HG03342 (cell line): ENCODE data around the gene TMEM267.
A peak's percentile ranks its signal among the peaks of the same experiment; 100 is the strongest.
"Not testable (repeated sequence)": the region's sequence is repeated elsewhere in the genome, so short reads cannot be mapped to it uniquely, and the experiment has no call there.

Experiments used
- ATAC-seq: cut with Tn5 transposase; IDR thresholded peaks from one replicate; pipeline ENCODE4 v1.9.1; 2021; ENCODE audit warnings: mild to moderate bottlenecking, moderate library complexity; ENCODE audit not compliant: unreplicated experiment

Gene TMEM267

DNA sequence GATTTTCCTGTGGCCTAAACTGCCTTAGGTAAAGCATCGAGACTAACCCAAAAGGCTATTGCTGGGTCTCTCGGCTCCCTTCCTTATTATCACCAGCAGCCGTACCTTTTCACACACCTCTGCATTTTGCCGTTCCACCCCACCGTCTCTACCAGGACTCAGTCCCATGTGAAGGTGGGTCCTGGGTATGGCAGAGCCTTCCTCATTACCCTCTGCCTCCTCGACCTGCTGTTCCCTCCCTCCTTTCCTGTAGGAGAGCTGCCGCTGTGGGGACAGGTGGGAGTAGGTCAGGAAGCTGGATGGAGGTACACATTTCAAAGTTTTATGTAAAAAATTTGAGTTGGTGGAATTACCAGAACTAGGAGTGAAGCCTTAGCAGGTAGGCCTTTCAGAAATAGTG, 73.3 kb downstream of the TMEM267 start:
- no peak for ATAC-seq

DNA sequence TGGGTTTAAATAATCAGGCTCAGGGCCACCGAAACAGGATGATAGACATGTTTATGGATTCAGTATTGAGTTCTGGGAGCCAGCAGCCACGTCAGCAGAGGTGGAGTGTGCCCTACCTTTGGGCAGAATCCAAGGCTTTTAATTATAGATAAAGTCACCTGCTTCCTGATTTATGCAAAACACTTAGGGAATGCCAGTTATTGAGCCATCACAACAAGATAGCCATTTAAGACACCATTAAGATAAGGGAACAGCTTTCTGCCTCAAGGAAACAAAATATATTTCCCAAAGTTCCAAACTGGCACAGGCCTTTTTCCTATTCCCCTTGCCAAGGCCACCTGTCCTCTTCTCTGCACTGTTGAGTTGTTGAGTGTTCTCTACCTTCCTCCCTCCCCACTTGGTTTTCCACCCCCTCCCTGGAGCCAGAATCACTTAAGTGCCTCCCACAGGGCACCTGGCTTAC, 73.8 kb downstream of the TMEM267 start:
- ATAC-seq, result no peak

- not testable (repeated sequence) for ATAC-seq
Observed at GRCh38 chr5:43402524-43403066, 81.1 kb downstream of the TMEM267 start.

DNA sequence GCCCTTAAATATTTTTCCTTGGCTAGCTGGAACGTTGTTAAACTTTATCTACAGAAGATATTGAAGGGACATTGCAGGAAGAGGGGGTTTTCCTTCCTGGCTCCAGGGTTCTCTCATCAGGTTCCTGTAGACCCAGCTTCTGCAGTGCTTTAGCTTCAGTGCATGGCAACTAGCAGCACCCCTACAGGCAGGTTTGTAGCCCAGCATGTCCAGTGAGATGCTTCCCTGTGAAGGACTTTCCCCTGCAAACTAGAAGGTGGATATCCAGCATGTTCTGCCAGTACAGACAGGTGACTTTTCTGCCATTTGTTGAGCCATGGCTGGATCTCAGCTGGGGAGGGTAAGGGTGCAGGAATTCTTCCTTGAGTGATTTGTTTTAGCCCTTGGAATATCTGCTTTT, 81.8 kb downstream of the TMEM267 start:
- ATAC-seq, result no peak

DNA sequence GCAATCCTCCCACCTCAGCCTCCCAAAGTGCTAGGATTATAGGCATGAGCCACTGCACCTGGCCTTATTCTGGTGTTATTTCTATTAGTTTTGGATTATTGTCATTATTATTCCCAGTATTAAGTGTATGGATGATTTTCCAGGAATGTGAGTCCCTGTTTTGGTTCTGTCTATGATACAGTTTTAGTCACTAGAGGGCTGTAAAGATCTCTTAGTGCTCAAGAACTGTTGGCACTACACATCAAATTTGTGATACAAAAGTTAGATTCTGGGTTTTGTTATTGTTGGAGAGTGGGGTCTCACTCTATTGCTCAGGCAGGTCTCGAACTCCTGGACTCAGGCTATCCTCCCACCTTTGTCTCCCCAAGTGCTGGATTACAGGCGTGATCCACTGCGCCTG, 83.6 kb downstream of the TMEM267 start:
- no peak for ATAC-seq

- ATAC-seq, result peak; percentile 97
Observed at GRCh38 chr5:43396762-43397304, 86.8 kb downstream of the TMEM267 start.
